WERI-Rb-1 (cell line): Measurements from ENCODE around the gene GID4.

Source experiments
- DNase-seq: peaks from one replicate; pipeline ENCODE4 v3.0.0-alpha.2; 2020
- H3K27ac ChIP-seq: fragments of 250-450 bp; sonication (Bioruptor Pico); 2 replicates; pipeline ENCODE4 v1.5.1; 2020; ENCODE audit warnings: mild to moderate bottlenecking, moderate library complexity
- H3K27me3 ChIP-seq: fragments of 250-450 bp; sonication (Bioruptor Pico); 2 replicates; pipeline ENCODE4 v1.5.1; 2021; ENCODE audit warnings: mild to moderate bottlenecking, low read depth, moderate library complexity; ENCODE audit not compliant: insufficient read depth, severe bottlenecking
- H3K36me3 ChIP-seq: fragments of 250-450 bp; sonication (Bioruptor Pico); 2 replicates; pipeline ENCODE4 v1.5.1; 2020; ENCODE audit warnings: mild to moderate bottlenecking, moderate library complexity
- H3K4me3 ChIP-seq: 2 replicates; pipeline ENCODE4 v1.5.1; 2011; ENCODE audit warnings: low read depth, mild to moderate bottlenecking, control low read depth, low read length
- H3K9me3 ChIP-seq: fragments of 250-450 bp; sonication (Bioruptor Pico); 2 replicates; pipeline ENCODE4 v1.5.1; 2021; ENCODE audit warnings: mild to moderate bottlenecking, moderate library complexity; ENCODE audit not compliant: severe bottlenecking
- TF ChIP-seq, protein P1 (sequence below): IDR thresholded peaks from 2 replicates; pipeline ENCODE4 v1.5.1; 2011; ENCODE audit warnings: low read depth, mild to moderate bottlenecking, control low read depth, inconsistent platforms, low read length

Gene GID4

DNA sequence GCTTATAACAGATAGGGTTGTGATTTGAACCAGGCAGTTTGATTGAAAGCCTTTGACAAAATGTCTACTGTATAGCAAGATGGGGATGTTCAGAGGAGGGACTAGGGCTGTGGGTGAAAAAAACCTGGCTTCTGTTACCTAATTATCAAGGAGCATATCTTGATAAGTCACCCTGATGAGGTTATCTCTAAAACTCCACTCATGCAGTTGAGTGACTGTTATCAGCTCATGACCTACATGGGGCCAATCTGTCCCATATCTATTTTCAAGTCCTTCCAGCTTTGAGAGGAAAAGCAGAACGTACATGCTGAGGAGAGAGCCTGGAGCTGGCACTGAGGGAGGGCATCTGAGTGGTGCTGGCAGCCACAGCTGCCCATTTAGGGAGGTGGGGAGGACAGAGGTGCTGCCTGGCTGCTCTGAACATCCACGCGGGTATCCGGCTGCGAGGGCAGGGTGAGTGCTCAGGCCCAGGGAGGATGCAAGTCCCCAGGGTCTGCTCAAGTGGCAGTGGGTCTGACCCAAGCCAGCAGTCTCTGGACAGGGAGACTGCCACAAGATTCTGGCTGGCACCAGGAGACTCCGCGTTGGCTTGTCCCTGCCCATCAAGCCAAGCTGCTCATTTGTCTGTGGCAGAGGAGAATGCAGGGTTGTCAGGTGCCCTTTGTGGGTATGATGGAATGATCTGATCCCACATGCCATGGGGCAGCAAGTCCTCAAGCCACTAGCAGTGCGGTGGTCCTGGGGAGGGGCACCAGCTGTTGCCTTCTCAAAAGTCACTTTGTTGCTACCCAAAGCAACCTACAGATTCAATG, 29.4 kb upstream of the GID4 start:
- Histone ChIP-seq H3K27me3 (no peaks in the 10 kb centered on the region), H3K27ac (no peak overlapping the region), H3K9me3 (no peaks in the 10 kb centered on the region), H3K36me3 (no peaks in the 10 kb centered on the region), H3K4me3 (no peak overlapping the region)
- DNase-seq = no peak
- TF ChIP-seq, protein P1, sequence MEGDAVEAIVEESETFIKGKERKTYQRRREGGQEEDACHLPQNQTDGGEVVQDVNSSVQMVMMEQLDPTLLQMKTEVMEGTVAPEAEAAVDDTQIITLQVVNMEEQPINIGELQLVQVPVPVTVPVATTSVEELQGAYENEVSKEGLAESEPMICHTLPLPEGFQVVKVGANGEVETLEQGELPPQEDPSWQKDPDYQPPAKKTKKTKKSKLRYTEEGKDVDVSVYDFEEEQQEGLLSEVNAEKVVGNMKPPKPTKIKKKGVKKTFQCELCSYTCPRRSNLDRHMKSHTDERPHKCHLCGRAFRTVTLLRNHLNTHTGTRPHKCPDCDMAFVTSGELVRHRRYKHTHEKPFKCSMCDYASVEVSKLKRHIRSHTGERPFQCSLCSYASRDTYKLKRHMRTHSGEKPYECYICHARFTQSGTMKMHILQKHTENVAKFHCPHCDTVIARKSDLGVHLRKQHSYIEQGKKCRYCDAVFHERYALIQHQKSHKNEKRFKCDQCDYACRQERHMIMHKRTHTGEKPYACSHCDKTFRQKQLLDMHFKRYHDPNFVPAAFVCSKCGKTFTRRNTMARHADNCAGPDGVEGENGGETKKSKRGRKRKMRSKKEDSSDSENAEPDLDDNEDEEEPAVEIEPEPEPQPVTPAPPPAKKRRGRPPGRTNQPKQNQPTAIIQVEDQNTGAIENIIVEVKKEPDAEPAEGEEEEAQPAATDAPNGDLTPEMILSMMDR = no peak

DNA sequence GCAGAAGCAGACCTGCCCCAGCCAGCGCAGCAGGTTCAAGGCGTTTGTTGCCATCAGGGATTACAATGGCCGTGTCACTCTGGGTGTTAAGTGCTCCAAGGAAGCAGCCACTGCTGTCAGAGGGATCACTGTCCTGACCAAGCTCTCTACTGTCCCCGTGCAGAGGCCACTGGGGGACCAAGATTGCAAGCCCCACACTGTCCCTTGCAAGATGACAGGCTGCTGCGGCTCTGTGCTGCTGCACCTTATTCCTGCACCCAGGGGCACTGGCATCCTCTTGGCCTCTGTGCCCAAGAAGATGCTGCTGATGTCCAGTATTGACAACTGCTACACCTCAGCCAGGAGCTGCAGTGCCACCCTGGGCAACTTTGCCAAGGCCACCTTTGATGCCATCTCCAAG, 27.9 kb upstream of the GID4 start:
- TF ChIP-seq, protein P1 = no peak
- Histone ChIP-seq H3K4me3 (no peak overlapping the region), H3K27me3 (no peaks in the 10 kb centered on the region), H3K9me3 (no peaks in the 10 kb centered on the region), H3K27ac (no peak overlapping the region), H3K36me3 (no peaks in the 10 kb centered on the region)
- no peak for DNase-seq

DNA sequence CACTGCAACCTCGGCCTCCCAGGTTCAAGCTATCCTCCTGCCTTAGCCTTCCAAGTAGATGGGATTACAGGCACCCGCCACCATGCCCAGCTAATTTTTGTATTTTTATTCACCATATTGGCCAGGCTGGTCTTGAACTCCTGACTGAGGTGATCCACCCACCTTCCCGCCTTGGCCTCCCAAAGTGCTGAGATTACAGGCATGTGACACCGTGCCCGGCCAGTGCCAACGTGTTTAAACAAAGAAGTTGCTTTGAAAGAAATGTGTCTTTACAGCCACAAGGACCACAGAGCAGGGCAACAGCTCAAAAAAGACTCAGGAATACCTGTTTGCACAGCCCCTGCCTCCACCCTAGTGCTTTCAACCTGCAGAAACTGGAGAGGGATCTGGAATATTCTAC, 25.2 kb upstream of the GID4 start:
- DNase-seq = no peak
- H3K27me3 ChIP-seq = no peaks in the 10 kb centered on the region
- TF ChIP-seq, protein P1 = no peak
- H3K9me3 ChIP-seq = no peaks in the 10 kb centered on the region
- H3K36me3 ChIP-seq = no peaks in the 10 kb centered on the region
- no peak overlapping the region for H3K4me3 ChIP-seq
- no peak overlapping the region for H3K27ac ChIP-seq

DNA sequence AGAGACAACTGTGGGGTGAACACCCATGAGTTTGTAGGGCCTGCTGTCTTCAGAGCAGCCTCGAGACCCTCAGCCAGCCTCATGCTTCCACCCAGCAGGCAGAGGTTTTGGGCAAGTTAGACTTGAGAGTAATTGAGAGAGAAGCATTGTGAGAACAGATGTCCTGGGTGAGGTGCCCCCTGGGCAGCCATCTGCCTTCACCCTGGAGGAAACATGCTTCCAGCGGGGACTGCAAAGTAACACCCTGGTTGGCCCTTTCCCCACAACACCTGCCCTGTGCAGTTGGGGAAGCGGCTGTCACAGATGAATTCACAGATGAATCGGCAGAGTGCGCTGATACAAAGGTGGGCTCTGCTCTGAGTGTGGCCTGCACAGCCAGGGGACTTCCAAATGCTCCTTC, 23.6 kb upstream of the GID4 start:
- no peaks in the 10 kb centered on the region for H3K36me3 ChIP-seq
- H3K27ac ChIP-seq = no peak overlapping the region
- DNase-seq = no peak
- H3K9me3 ChIP-seq = no peaks in the 10 kb centered on the region
- H3K4me3 ChIP-seq = no peak overlapping the region
- TF ChIP-seq, protein P1 = no peak
- H3K27me3 ChIP-seq = no peaks in the 10 kb centered on the region

DNA sequence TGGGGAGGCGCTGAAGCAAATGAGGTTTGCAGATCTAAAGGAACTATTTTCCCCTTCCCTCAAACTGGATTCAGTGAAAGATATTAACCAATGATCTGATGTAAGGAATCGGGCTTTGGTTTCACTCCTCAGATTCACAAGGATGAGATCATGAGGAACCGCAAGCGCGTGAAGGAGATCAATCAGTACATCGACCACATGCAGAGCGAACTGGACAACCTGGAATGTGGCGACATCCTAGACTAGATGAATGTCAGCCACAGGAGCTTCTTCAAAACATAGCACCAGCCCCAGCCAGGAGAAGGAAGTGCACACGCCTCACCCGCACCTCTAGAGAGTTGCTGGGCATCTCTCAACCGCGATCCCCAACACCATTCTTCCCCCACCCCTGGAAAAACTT, 22.8 kb upstream of the GID4 start:
- Histone ChIP-seq H3K4me3 (no peak overlapping the region), H3K27me3 (no peaks in the 10 kb centered on the region), H3K36me3 (no peaks in the 10 kb centered on the region; the same call in 1 of the 2 replicates), H3K9me3 (no peaks in the 10 kb centered on the region), H3K27ac (no peak overlapping the region)
- no peak for DNase-seq
- TF ChIP-seq, protein P1 = no peak

DNA sequence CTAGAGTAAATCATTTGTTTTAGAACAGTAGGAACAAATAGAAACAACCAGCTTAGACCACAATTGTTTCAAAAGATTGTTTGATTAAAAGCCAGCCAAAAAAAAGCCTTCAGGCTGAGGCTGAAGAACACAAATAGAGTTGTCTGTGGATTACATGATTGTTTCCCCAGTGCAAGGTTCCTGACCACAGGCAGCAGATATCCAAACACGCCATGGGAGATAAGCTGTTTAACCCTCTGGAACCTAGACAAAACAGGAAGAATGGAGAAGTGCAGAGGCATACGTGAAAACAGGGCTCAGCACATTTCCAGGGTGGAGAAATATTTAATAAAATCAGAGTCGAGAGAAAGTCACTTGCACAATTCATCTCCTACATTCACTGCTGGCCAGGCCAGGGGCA, 21.2 kb upstream of the GID4 start:
- Histone ChIP-seq H3K4me3 (no peak overlapping the region), H3K27me3 (no peaks in the 10 kb centered on the region), H3K9me3 (no peaks in the 10 kb centered on the region), H3K36me3 (no peaks in the 10 kb centered on the region; the same call in 1 of the 2 replicates), H3K27ac (no peak overlapping the region)
- no peak for DNase-seq
- TF ChIP-seq, protein P1 = no peak
